Activated naive CD4-positive, alpha-beta T cell treated with anti-CD3 and anti-CD28 coated beads, Interleukin-2, amount 50 U/mL, for 24 hours (primary cell): ENCODE measurements around the gene PLA2G2D.

ENCODE experiments used
- H3K27ac Mint-ChIP-seq: one replicate; pipeline ENCODE4 v1.8.0; 2021; ENCODE audit warnings: mild to moderate bottlenecking, mixed read lengths
- H3K27me3 Mint-ChIP-seq: one replicate; pipeline ENCODE4 v1.8.0; 2021; ENCODE audit warnings: mixed read lengths
- H3K36me3 Mint-ChIP-seq: one replicate; pipeline ENCODE4 v1.8.0; 2021; ENCODE audit warnings: mixed read lengths
- H3K4me1 Mint-ChIP-seq: one replicate; pipeline ENCODE4 v1.8.0; 2021; ENCODE audit warnings: mixed read lengths
- H3K4me3 Mint-ChIP-seq: one replicate; pipeline ENCODE4 v1.8.0; 2021; ENCODE audit warnings: mild to moderate bottlenecking, mixed read lengths
- H3K9me3 Mint-ChIP-seq: one replicate; pipeline ENCODE4 v1.8.0; 2021; ENCODE audit warnings: mixed read lengths

The PLA2G2D gene

GRCh38 chr1:20119347-20119746 lies at the start of gene PLA2G2D:
Gene PLA2G2D, minus strand, starts transcription at chr1:20119536. Its CDS starts 38 bp downstream, at chr1:20119498.
- H3K36me3 Mint-ChIP-seq, result no peaks in the 10 kb centered on the region
- H3K4me3 Mint-ChIP-seq, result no peak within 1 kb of the TSS
- peaks cover 12% of the 10 kb centered on the region for H3K27me3 Mint-ChIP-seq
- H3K4me1 Mint-ChIP-seq, result no peaks in the 10 kb centered on the region
- H3K9me3 Mint-ChIP-seq, result no peaks in the 10 kb centered on the region
- H3K27ac Mint-ChIP-seq, result no peak within 1 kb of the TSS

GRCh38 chr1:20168564-20169491 lies 49.5 kb upstream of the PLA2G2D start:
- Mint-ChIP-seq H3K27me3 (no peaks in the 10 kb centered on the region), H3K9me3 (peaks cover 6% of the 10 kb centered on the region), H3K4me3 (no peak overlapping the region), H3K36me3 (peaks cover 4% of the 10 kb centered on the region), H3K4me1 (peaks cover 10% of the 10 kb centered on the region), H3K27ac (no peak overlapping the region)

GRCh38 chr1:20167126-20167525 lies 47.8 kb upstream of the PLA2G2D start:
- Mint-ChIP-seq H3K4me1 (peaks cover 7% of the 10 kb centered on the region), H3K27ac (no peak overlapping the region), H3K27me3 (no peaks in the 10 kb centered on the region), H3K4me3 (no peak overlapping the region), H3K36me3 (peaks cover 7% of the 10 kb centered on the region), H3K9me3 (peaks cover 6% of the 10 kb centered on the region)

- Mint-ChIP-seq H3K4me3 (no peak overlapping the region), H3K27me3 (no peaks in the 10 kb centered on the region), H3K9me3 (peaks cover 6% of the 10 kb centered on the region), H3K36me3 (peaks cover 9% of the 10 kb centered on the region), H3K27ac (no peak overlapping the region), H3K4me1 (no peaks in the 10 kb centered on the region)
These were observed 46.7 kb upstream of the PLA2G2D start for GRCh38 chr1:20166051-20166450.

GRCh38 chr1:20165522-20165951 lies 46.2 kb upstream of the PLA2G2D start:
- H3K27ac Mint-ChIP-seq, result no peak overlapping the region
- H3K27me3 Mint-ChIP-seq, result no peaks in the 10 kb centered on the region
- peaks cover 6% of the 10 kb centered on the region for H3K9me3 Mint-ChIP-seq
- H3K4me3 Mint-ChIP-seq, result no peak overlapping the region
- no peaks in the 10 kb centered on the region for H3K4me1 Mint-ChIP-seq
- H3K36me3 Mint-ChIP-seq, result peaks cover 9% of the 10 kb centered on the region

- Mint-ChIP-seq H3K4me3 (no peak overlapping the region), H3K27ac (no peak overlapping the region), H3K9me3 (peaks cover 6% of the 10 kb centered on the region), H3K27me3 (no peaks in the 10 kb centered on the region), H3K4me1 (no peaks in the 10 kb centered on the region), H3K36me3 (peaks cover 9% of the 10 kb centered on the region)
These were observed 45.4 kb upstream of the PLA2G2D start for GRCh38 chr1:20164694-20165202.

GRCh38 chr1:20160034-20160433 lies 40.7 kb upstream of the PLA2G2D start:
- Mint-ChIP-seq H3K9me3 (peaks cover 2% of the 10 kb centered on the region), H3K27ac (no peak overlapping the region), H3K36me3 (peaks cover 6% of the 10 kb centered on the region), H3K4me3 (no peak overlapping the region), H3K27me3 (no peaks in the 10 kb centered on the region), H3K4me1 (no peaks in the 10 kb centered on the region)

- Mint-ChIP-seq H3K9me3 (no peaks in the 10 kb centered on the region), H3K27ac (no peak overlapping the region), H3K27me3 (no peaks in the 10 kb centered on the region), H3K36me3 (peaks cover 6% of the 10 kb centered on the region), H3K4me3 (no peak overlapping the region), H3K4me1 (peaks cover 8% of the 10 kb centered on the region)
These were observed 39.2 kb upstream of the PLA2G2D start for GRCh38 chr1:20158358-20159070.

- H3K36me3 Mint-ChIP-seq, result no peaks in the 10 kb centered on the region
- peak overlapping the region; percentile 49 for H3K4me3 Mint-ChIP-seq
- no peak overlapping the region for H3K27ac Mint-ChIP-seq
- H3K4me1 Mint-ChIP-seq, result peaks cover 12% of the 10 kb centered on the region
- no peaks in the 10 kb centered on the region for H3K27me3 Mint-ChIP-seq
- H3K9me3 Mint-ChIP-seq, result no peaks in the 10 kb centered on the region
These were observed 35.0 kb upstream of the PLA2G2D start for GRCh38 chr1:20154301-20154831.

- H3K9me3 Mint-ChIP-seq, result no peaks in the 10 kb centered on the region
- H3K27me3 Mint-ChIP-seq, result no peaks in the 10 kb centered on the region
- no peak overlapping the region for H3K4me3 Mint-ChIP-seq
- H3K27ac Mint-ChIP-seq, result no peak overlapping the region
- no peaks in the 10 kb centered on the region for H3K36me3 Mint-ChIP-seq
- H3K4me1 Mint-ChIP-seq, result peaks cover 12% of the 10 kb centered on the region
These were observed 33.7 kb upstream of the PLA2G2D start for GRCh38 chr1:20153000-20153418.

- no peaks in the 10 kb centered on the region for H3K27me3 Mint-ChIP-seq
- no peak overlapping the region for H3K27ac Mint-ChIP-seq
- no peaks in the 10 kb centered on the region for H3K36me3 Mint-ChIP-seq
- peaks cover 12% of the 10 kb centered on the region for H3K4me1 Mint-ChIP-seq
- peak overlapping the region; percentile 87 for H3K4me3 Mint-ChIP-seq
- no peaks in the 10 kb centered on the region for H3K9me3 Mint-ChIP-seq
These were observed 33.2 kb upstream of the PLA2G2D start for GRCh38 chr1:20152599-20152930.

- no peaks in the 10 kb centered on the region for H3K9me3 Mint-ChIP-seq
- H3K4me3 Mint-ChIP-seq, result peak overlapping the region; percentile 87
- H3K27ac Mint-ChIP-seq, result no peak overlapping the region
- H3K4me1 Mint-ChIP-seq, result peaks cover 12% of the 10 kb centered on the region
- H3K27me3 Mint-ChIP-seq, result no peaks in the 10 kb centered on the region
- no peaks in the 10 kb centered on the region for H3K36me3 Mint-ChIP-seq
These were observed 32.7 kb upstream of the PLA2G2D start for GRCh38 chr1:20151906-20152598.

GRCh38 chr1:20150969-20151368 lies 31.6 kb upstream of the PLA2G2D start:
- Mint-ChIP-seq H3K27me3 (no peaks in the 10 kb centered on the region), H3K4me3 (peak overlapping the region; percentile 13), H3K4me1 (peaks cover 12% of the 10 kb centered on the region), H3K27ac (no peak overlapping the region), H3K9me3 (no peaks in the 10 kb centered on the region), H3K36me3 (no peaks in the 10 kb centered on the region)

GRCh38 chr1:20150326-20150705 lies 31.0 kb upstream of the PLA2G2D start:
- Mint-ChIP-seq H3K4me3 (no peak overlapping the region), H3K4me1 (peaks cover 12% of the 10 kb centered on the region), H3K27ac (no peak overlapping the region), H3K36me3 (no peaks in the 10 kb centered on the region), H3K9me3 (no peaks in the 10 kb centered on the region), H3K27me3 (no peaks in the 10 kb centered on the region)

- peaks cover 10% of the 10 kb centered on the region for H3K4me1 Mint-ChIP-seq
- H3K27ac Mint-ChIP-seq, result no peak overlapping the region
- H3K9me3 Mint-ChIP-seq, result no peaks in the 10 kb centered on the region
- no peaks in the 10 kb centered on the region for H3K27me3 Mint-ChIP-seq
- no peaks in the 10 kb centered on the region for H3K36me3 Mint-ChIP-seq
- no peak overlapping the region for H3K4me3 Mint-ChIP-seq
These were observed 30.4 kb upstream of the PLA2G2D start for GRCh38 chr1:20149601-20150325.
